ENCODE measurements around the gene ADAM23. TPM values are rescaled to one million over a fixed set of nuclear protein-coding genes. Genes with fewer than 3 reads are reported as not detected.

Gene ADAM23, protein sequence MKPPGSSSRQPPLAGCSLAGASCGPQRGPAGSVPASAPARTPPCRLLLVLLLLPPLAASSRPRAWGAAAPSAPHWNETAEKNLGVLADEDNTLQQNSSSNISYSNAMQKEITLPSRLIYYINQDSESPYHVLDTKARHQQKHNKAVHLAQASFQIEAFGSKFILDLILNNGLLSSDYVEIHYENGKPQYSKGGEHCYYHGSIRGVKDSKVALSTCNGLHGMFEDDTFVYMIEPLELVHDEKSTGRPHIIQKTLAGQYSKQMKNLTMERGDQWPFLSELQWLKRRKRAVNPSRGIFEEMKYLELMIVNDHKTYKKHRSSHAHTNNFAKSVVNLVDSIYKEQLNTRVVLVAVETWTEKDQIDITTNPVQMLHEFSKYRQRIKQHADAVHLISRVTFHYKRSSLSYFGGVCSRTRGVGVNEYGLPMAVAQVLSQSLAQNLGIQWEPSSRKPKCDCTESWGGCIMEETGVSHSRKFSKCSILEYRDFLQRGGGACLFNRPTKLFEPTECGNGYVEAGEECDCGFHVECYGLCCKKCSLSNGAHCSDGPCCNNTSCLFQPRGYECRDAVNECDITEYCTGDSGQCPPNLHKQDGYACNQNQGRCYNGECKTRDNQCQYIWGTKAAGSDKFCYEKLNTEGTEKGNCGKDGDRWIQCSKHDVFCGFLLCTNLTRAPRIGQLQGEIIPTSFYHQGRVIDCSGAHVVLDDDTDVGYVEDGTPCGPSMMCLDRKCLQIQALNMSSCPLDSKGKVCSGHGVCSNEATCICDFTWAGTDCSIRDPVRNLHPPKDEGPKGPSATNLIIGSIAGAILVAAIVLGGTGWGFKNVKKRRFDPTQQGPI
- total RNA-seq = 44.1 TPM

DNA sequence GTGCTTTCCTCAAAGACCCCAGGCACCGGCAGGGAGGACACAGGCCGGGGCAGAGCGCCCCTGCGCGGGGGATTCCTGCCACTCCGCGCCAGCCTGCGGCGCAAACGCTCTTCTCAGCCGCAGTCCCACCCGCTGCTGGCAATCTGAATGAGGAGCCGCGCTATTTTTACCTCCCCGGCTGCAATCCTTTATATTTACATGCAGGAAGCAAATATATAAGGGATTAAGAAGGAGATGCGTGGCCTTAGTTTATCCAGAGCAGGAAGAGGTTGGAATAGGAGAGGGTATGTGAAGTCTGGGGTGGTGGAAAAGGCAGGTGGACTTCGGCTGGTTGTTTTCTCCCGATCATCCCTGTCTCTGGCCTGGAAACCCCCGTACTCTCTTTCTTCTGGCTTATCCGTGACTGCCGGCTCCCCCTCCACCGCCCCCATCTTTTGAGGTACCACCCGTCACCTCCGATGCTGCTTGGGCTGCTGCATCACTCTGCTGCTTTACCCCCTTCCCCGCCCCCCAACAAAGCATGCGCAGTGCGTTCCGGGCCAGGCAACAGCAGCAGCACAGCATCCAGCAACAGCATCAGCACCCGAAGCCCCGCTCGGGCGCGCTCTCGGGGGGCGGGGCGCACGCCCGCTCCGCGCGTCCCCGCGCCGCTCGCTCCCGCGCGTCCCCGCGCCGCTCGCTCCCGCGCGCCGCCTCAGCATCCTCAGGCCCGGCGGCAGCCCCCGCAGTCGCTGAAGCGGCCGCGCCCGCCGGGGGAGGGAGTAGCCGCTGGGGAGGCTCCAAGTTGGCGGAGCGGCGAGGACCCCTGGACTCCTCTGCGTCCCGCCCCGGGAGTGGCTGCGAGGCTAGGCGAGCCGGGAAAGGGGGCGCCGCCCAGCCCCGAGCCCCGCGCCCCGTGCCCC lies at the start of gene ADAM23:
Gene ADAM23, plus strand, starts transcription at position 700 of the 902 bp plus-strand sequence. CDS start 335 bp downstream, outside the sequence.

DNA sequence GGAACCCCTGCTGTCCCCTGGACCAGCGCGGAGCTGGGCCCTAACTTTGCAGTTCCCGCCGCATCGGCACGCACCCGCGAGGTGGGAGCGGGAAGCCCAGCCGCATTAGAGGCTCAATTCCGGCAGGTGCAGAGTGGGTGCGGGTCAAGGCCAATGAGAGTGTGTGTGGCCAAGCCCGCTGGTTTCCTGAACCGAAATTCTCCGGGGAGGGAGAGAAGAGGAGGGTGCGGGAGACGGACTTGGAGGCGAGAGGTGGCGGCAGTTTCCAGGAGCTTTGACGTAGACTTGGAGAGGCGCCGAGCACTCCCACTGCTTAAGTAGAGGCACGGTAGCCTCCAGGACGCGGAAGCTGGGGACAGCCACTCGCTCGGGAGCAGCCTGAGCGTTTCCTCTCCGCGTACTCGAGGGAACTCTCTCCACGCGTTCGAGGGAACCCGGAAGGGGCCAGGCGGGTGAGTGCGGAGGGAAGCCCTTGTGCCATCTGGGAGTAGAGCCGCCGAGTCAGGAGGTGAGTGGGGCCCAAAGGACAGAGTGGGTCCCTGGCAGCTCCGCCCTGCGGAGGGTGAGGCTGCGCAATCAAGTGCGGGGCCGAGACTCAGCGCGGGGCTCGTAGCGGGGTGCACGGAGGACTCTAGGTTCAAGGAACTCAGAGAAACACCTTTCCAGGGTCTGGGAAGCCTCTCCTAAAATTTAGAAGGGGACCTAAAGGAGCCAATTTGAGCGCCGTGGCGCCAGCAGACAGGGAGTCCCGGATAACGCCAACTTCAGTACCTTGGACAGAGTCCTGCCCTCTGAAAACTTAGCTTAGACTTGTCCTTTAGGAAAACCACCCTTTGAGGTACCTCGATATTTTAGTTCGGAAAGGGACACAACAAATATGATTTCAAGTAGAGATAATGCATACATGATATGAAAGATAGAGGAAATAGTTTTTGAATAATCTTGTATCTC lies 199.0 kb downstream of the ADAM23 start, which contains the start of gene FAM237A:
Gene FAM237A, plus strand, starts transcription at position 413 of the 951 bp plus-strand sequence. CDS start 1,750 bp downstream, outside the sequence.

Other genes with a start within 250 kb of the ADAM23 start
- 44.5 TPM for gene ZDBF2, start 168.9 kb upstream of the ADAM23 start, total RNA-seq
- 0.46 TPM for gene FAM237A, start 199.0 kb downstream of the ADAM23 start, total RNA-seq

Data from diencephalon (tissue), 1 donor.